K562 treated with DMSO at 1 percent for 4 hours (cell line): ENCODE measurements around the gene CFAP97D1. TPM values are rescaled to one million over a fixed set of nuclear protein-coding genes. Genes with fewer than 3 reads are reported as not detected.

Experiments
- total RNA-seq: library from RNA; unstranded; fragments of 300-600 nt; gene quantifications from 2 replicates; pipeline ENCODE4 v1.2.3, GENCODE V29; 2022; ENCODE audit not compliant: insufficient read depth

Gene CFAP97D1
- total RNA-seq, result not detected in 2 replicates

DNA sequence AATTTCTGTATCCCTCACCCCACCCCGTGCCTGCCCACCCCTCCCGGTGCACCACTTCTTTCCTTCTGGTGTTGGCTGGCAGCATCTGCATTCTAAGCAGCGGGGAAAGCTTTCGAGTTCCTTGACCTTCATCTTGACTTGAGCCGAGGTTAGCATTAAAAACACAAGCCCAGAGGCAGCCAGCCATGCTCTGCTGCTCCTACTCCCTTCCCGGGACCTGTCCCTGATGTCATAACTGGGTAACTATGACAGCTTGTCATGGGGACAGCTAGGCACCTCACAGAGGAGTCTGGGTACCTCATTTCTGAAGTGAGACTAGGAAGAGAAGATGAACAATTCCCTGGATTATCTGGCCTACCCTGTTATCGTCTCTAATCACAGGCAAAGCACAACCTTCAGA lies at the start of gene CFAP97D1:
Gene CFAP97D1, plus strand, starts transcription at position 301 of the 400 bp plus-strand sequence. Its CDS starts 28 bp downstream, at position 329.

DNA sequence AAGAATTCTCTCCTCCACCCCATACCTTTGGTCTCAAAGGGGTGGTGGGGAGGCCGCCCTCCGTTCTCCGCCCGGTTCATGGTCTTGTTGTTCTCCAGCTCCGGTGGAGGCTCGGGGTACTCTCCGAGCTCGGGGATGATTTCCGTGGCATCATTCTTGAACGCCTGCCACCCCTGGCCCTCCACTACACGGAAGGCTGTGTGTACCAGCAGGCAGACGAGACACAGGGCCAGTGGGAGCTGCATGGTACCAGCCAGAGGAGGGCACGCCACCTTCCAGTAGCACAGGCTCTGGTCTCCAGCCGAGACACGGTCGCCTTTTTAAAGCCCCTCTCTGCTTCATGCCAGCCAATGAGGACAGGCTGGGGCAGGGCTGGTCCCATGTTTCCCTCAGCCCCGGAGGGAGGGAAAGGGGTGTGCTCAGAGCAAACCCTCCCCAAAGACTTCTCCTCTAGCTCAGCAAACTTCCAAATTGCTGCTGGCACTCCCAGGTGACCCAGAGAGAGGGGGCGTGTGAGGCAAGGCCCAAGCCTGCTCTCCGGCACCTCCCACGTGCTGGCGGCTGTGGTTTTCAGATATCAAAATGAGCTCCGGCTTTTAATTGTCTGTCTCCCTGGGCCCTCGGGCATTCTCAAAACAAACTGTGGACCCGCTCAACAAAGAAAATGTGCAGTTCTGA lies 21.6 kb upstream of the CFAP97D1 start, which contains the start of gene SOST:
Gene SOST, minus strand, starts transcription at position 295 of the 678 bp plus-strand sequence. Its CDS starts 50 bp downstream, at position 245.

DNA sequence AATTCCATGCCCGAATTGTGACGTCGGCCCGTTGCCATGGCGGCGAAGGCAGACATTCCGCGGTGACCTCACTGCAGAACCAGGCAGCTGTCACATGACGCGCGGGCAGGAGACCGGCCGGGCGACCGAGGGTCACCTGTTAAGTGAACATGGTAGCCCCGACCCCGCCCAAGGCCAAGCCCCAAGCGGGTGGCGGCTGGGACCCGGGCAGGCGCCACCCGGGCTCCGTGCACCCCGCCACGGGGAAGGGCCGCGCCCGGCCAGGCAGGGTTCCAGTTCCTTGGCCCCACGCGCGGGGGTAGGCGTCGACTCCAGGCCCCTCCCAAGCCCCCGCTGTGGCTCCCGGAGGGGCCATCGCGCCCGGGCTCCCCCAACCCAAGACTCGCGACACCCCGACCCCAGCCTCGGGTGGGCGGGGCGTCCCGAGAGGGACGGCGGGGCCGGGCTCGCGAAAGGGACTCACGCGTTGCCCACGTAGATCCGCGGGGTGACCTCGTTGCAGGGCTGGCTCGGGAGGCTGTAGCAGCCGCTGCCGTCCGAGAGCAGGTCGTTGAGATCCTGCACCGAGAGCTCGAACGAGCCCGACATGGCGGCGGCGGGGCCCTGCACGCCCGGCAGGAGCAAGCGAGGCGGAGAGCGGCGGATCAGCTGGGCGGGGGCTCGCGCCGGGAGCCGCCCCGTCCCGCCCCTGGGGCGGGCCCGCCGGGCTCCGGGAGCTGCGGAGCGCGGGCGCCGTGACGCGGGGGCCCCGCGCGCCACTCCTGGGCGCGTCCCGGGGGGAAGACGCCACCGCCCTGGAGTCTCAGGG lies 1.7 kb upstream of the CFAP97D1 start, which contains the start of gene DUSP3:
Gene DUSP3, minus strand, starts transcription at position 641 of the 808 bp plus-strand sequence. Its CDS starts 53 bp downstream, at position 588.

DNA sequence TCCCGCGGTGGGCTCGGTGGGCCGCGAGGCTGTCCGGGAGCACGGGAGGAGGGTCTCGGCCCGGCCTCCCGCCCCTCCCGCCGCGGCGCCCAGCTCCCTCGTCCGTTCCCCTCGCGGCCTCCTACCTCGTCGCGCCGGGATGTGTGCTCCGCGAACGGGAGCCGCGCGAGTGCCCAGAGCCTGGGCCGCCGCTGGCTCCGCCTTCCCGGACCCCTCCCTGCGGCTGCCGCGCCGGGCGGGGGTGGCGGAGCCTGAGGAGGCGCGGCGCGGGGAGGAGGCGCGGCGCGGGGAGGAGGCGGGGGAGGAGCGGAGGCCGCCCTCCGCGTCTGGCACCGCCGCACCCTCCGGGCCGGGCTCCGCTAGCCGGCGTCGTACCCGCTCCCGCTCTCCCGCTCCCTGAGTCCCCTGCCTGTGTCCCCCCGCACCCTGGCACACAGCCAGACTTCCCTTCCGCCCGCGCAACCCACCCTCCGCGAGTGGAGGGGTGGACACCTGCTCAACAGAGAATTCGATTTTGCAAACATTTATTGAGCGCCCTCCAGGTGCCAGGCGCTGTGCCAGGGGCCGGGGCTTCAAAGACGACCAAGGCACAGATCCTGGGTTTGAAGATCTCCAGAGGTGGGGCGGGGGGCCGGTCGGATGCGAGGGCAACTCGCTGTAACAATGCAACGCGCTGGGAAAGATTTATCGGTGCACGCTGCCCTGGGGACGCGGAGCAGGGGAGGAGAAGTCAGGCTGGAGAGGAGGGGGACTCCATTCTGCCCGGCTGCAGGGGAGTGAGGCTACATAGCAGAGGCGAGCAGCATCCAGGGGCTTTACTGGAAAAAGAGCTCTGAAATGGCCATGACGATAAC lies 53.0 kb downstream of the CFAP97D1 start, which contains the start of gene MPP3:
Gene MPP3, minus strand, starts transcription at position 171 of the 854 bp plus-strand sequence. CDS start 1,240 bp downstream, outside the sequence.

Other genes starting within 250 kb of the CFAP97D1 start
- 42.1 and 44.4 TPM in 2 replicates for gene ETV4, start 234.1 kb upstream of the CFAP97D1 start, total RNA-seq
- not detected in 2 replicates for gene MEOX1, start 118.5 kb upstream of the CFAP97D1 start, total RNA-seq
- not detected in 2 replicates for gene SOST, start 21.6 kb upstream of the CFAP97D1 start, total RNA-seq
- gene DUSP3, start 1.5 kb upstream of the CFAP97D1 start, total RNA-seq, result 13.9 and 18.7 TPM in 2 replicates
- 1.5 TPM in 1 of 2 replicates, not detected in the other for gene MPP3, start 52.7 kb downstream of the CFAP97D1 start, total RNA-seq
- gene CD300LG, start 66.7 kb downstream of the CFAP97D1 start, total RNA-seq, result not detected in 2 replicates
- gene MPP2, start 127.1 kb downstream of the CFAP97D1 start, total RNA-seq, result not detected in 2 replicates
- gene PPY, start 162.0 kb downstream of the CFAP97D1 start, total RNA-seq, result not detected in 2 replicates
- not detected in 2 replicates for gene PYY, start 173.5 kb downstream of the CFAP97D1 start, total RNA-seq
- 0.42 TPM in 1 of 2 replicates, not detected in the other for gene NAGS, start 224.2 kb downstream of the CFAP97D1 start, total RNA-seq
- 51.5 and 53.2 TPM in 2 replicates for gene TMEM101, start 234.5 kb downstream of the CFAP97D1 start, total RNA-seq